ENCODE results near the gene SMG7.

SMG7 gene

GRCh38 chr1:183593356-183593755, 121.1 kb downstream of the SMG7 start:
- no peak for DNase-seq

GRCh38 chr1:183595537-183595936, 123.2 kb downstream of the SMG7 start:
- no peak for DNase-seq

GRCh38 chr1:183596500-183596899, 124.2 kb downstream of the SMG7 start:
- no peak for DNase-seq

GRCh38 chr1:183597656-183598347, 125.5 kb downstream of the SMG7 start:
- DNase-seq: no peak

- no peak for DNase-seq
Observed at GRCh38 chr1:183598386-183598785, 126.1 kb downstream of the SMG7 start.

GRCh38 chr1:183600136-183600535, 127.8 kb downstream of the SMG7 start:
- DNase-seq: no peak

GRCh38 chr1:183600634-183601033, 128.3 kb downstream of the SMG7 start:
- no peak for DNase-seq

GRCh38 chr1:183602510-183602909, 130.2 kb downstream of the SMG7 start:
- DNase-seq: no peak

All from stimulated activated CD4-positive, alpha-beta T cell treated with anti-CD3 and anti-CD28 coated beads, Interleukin-15, amount 100 ng/mL, for 24 hours (primary cell).